GM12878 (cell line): ENCODE data around the gene LRP1B. TPM values are rescaled to one million over a fixed set of nuclear protein-coding genes. Genes with fewer than 3 reads are reported as not detected.

ENCODE experiments used
- ATAC-seq: fragments of 200-7000 bp; cut with Tn5 transposase; 3 replicates; pipeline ENCODE4 v1.9.1; 2020; ENCODE audit warnings: mild to moderate bottlenecking, moderate library complexity
- BruUV-seq: library from RNA; stranded (reverse); fragments of 400-500 nt; replicated peaks from 2 replicates; lab custom pipeline; 2021; lab: Mats Ljungman, UMichigan
- CTCF ChIA-PET: fragments of 300-600 bp; sonication (Branson Sonifier 250); formaldehyde crosslinking; extraction: SDS; loops from one replicate; lab custom pipeline; 2021; ENCODE audit warnings: inconsistent platforms; lab: Yijun Ruan, JAX
- POLR2A ChIA-PET: fragments of 350-600 bp; formaldehyde crosslinking; extraction: SDS; loops from one replicate; lab custom pipeline; 2021; ENCODE audit warnings: inconsistent platforms; lab: Charles Lee
- RAD21 ChIA-PET: fragments of 300-600 bp; sonication (Branson Sonifier 250); formaldehyde crosslinking; loops from one replicate; lab custom pipeline; 2023; ENCODE audit warnings: antibody characterized with exemption; ENCODE audit not compliant: unreplicated experiment; lab: Charles Lee
- SMC1A ChIA-PET: fragments of 300-600 bp; sonication (Branson Sonifier 250); formaldehyde crosslinking; loops from one replicate; lab custom pipeline; 2023; ENCODE audit not compliant: unreplicated experiment, uncharacterized antibody; lab: Charles Lee
- DNase-seq: peaks from one replicate; pipeline ENCODE4 v3.0.0-alpha.2; 2011; ENCODE audit warnings: low read depth, low spot score
- FAIRE-seq: peaks from 3 replicates; lab custom pipeline; 2011; peaks lifted over from hg19 to GRCh38; lab: Jason Lieb, UNC
- H2AFZ ChIP-seq: 2 replicates; pipeline ENCODE4 v1.6.0; 2011; ENCODE audit warnings: low read depth, low read length, control low read depth; ENCODE audit not compliant: control insufficient read depth
- H3K27ac ChIP-seq: 2 replicates; pipeline ENCODE4 v1.5.1; 2011; ENCODE audit warnings: control low read depth; ENCODE audit not compliant: control insufficient read depth, insufficient read depth
- H3K27me3 ChIP-seq, 2 experiments: replicated peaks in 1 of 2; 2 replicates each; pipeline versions ENCODE4 v1.6.0 to v1.6.1; 2011; ENCODE audit warnings: low read length in 1 of 2; ENCODE audit not compliant: control insufficient read depth in 2 of 2, insufficient read depth in 2 of 2
- H3K36me3 ChIP-seq, 2 experiments: 2 replicates each; pipeline ENCODE4 v1.5.1; 2011; ENCODE audit warnings: low read length in 1 of 2; ENCODE audit not compliant: control insufficient read depth in 2 of 2, insufficient read depth in 2 of 2
- H3K4me1 ChIP-seq: 2 replicates; pipeline ENCODE4 v1.6.1; 2011; ENCODE audit warnings: mild to moderate bottlenecking, low read length, moderate library complexity, mixed read lengths; ENCODE audit not compliant: control insufficient read depth, insufficient read depth
- H3K4me2 ChIP-seq: 2 replicates; pipeline ENCODE4 v1.6.0; 2011; ENCODE audit warnings: control low read depth; ENCODE audit not compliant: control insufficient read depth, insufficient read depth
- H3K4me3 ChIP-seq: fragments of 200-600 bp; sonication (generic); 2 replicates; pipeline ENCODE4 v1.5.1; 2016
- H3K79me2 ChIP-seq: 2 replicates; pipeline ENCODE4 v1.6.0; 2011; ENCODE audit warnings: low read length; ENCODE audit not compliant: control insufficient read depth, insufficient read depth
- H3K9ac ChIP-seq: 2 replicates; pipeline ENCODE4 v1.8.0; 2011; ENCODE audit warnings: low read length, control low read depth, mixed read lengths; ENCODE audit not compliant: control insufficient read depth, insufficient read depth
- H3K9me3 ChIP-seq: replicated peaks from 3 replicates; pipeline ENCODE4 v1.5.1; 2011; ENCODE audit warnings: mild to moderate bottlenecking, low read length; ENCODE audit not compliant: control insufficient read depth, insufficient read depth
- H4K20me1 ChIP-seq: 2 replicates; pipeline ENCODE4 v1.6.0; 2011; ENCODE audit not compliant: control insufficient read depth, insufficient read depth
- ASH2L ChIP-seq: fragments of 300-600, 200-600 bp; sonication (generic); IDR thresholded peaks from 2 replicates; pipeline ENCODE4 v1.6.1; 2017; ENCODE audit warnings: low read depth, mild to moderate bottlenecking, borderline replicate concordance
- BRCA1 ChIP-seq: IDR thresholded peaks from 2 replicates; pipeline ENCODE4 v1.6.1; 2011; ENCODE audit warnings: low read depth, low read length, improper control_type of control experiment
- CEBPB ChIP-seq, 2 experiments: fragments of 150-350 bp in 1 of 2; IDR thresholded peaks; 2 replicates each; pipeline ENCODE4 v1.6.1; 2012 to 2014; ENCODE audit warnings: low read depth in 2 of 2, low read length in 2 of 2, borderline replicate concordance in 1 of 2, inconsistent platforms in 1 of 2
- E4F1 ChIP-seq: fragments of 450-650 bp; IDR thresholded peaks from 2 replicates; pipeline ENCODE4 v1.6.1; 2018; ENCODE audit warnings: borderline replicate concordance, mild to moderate bottlenecking; ENCODE audit not compliant: partially characterized antibody
- EED ChIP-seq: sonication (generic); IDR thresholded peaks from 2 replicates; pipeline ENCODE4 v1.6.1; 2016; ENCODE audit warnings: antibody characterized with exemption, low read depth
- IRF4 ChIP-seq: IDR thresholded peaks from 2 replicates; pipeline ENCODE4 v1.6.1; 2011; ENCODE audit warnings: low read depth, low read length
- RAD21 ChIP-seq: IDR thresholded peaks from 2 replicates; pipeline ENCODE4 v1.6.1; 2011; ENCODE audit warnings: mild to moderate bottlenecking, low read depth, low read length, moderate library complexity; ENCODE audit not compliant: insufficient read depth
- RB1 ChIP-seq: fragments of 450-650 bp; formaldehyde crosslinking; IDR thresholded peaks from 2 replicates; pipeline ENCODE4 v1.6.1; 2017; ENCODE audit warnings: mild to moderate bottlenecking, borderline replicate concordance
- RCOR1 ChIP-seq: conservative IDR thresholded peaks from 2 replicates; pipeline ENCODE4 v1.6.1; 2012; ENCODE audit warnings: low read depth, low read length, improper control_type of control experiment
- REST ChIP-seq: IDR thresholded peaks from 2 replicates; pipeline ENCODE4 v1.6.1; 2012; ENCODE audit warnings: mild to moderate bottlenecking, low read depth, low read length
- SREBF1 ChIP-seq: IDR thresholded peaks from 2 replicates; pipeline ENCODE4 v1.6.1; 2012; ENCODE audit warnings: mild to moderate bottlenecking, low read length
- ZNF274 ChIP-seq: IDR thresholded peaks from one replicate; pipeline ENCODE4 v1.8.0; 2011; ENCODE audit not compliant: insufficient read length, insufficient read depth
- ZZZ3 ChIP-seq: IDR thresholded peaks from 2 replicates; pipeline ENCODE4 v1.6.1; 2011; ENCODE audit warnings: low read depth; ENCODE audit not compliant: control insufficient read depth, insufficient read length
- WGBS: methylation state at CpG from one replicate; pipeline ENCODE4 v1.1.6; 2016; ENCODE audit warnings: low lambda C conversion rate; ENCODE audit not compliant: insufficient replicate concordance, insufficient coverage; ENCODE audit errors: missing lambda C conversion rate; 5-methylcytosine and 5-hydroxymethylcytosine counted together
- in situ Hi-C: fragments of 300-500 bp; cut with MboI; formaldehyde crosslinking; loops from 9 replicates; pipeline ENCODE4 v1.14.3; 2018; ENCODE audit warnings: mixed read lengths
- intact Hi-C: fragments of 100-400 bp; cut with micrococcal nuclease; formaldehyde crosslinking; loops from one replicate; pipeline ENCODE4 v1.14.2; 2022; ENCODE audit not compliant: unreplicated experiment
- polyA plus RNA-seq, 11 experiments: library from polyadenylated mRNA; depleted of rRNA in 4 of 11; unstranded in 6 of 11; stranded (reverse) in 5 of 11; fragments of >200 nt; fragmentation: Nextera tagmentation in 4 of 11; fragmentation: Illumina TruSeq in 1 of 11; extraction: Ambion mirVana in 4 of 11; extraction: Trizol in 1 of 11; gene quantifications; 1 replicate in 1 of 11; 2 replicates in 10 of 11; pipeline versions ENCODE4 v1.2.1 to v1.2.3, GENCODE V29; 2011 to 2016; ENCODE audit warnings: inconsistent platforms in 2 of 11, missing spikeins in 2 of 11, low read depth in 1 of 11
- total RNA-seq, 4 experiments: library from RNA; depleted of rRNA in 3 of 4; stranded (reverse); fragments of >200 nt in 3 of 4; fragmentation: Illumina TruSeq in 1 of 4; extraction: Trizol in 1 of 4; gene quantifications; 2 replicates each; pipeline versions ENCODE4 v1.2.1 to v1.2.3, GENCODE V29; 2013 to 2021
- TF ChIP-seq, protein P1 (sequence below): IDR thresholded peaks from 2 replicates; pipeline ENCODE4 v1.6.1; 2011; ENCODE audit warnings: mild to moderate bottlenecking, low read depth, low read length, moderate library complexity; ENCODE audit not compliant: insufficient replicate concordance
- TF ChIP-seq, protein P2 (sequence below): IDR thresholded peaks from 2 replicates; pipeline ENCODE4 v1.6.1; 2011; ENCODE audit warnings: low read depth, low read length, improper control_type of control experiment, borderline replicate concordance

LRP1B gene
- total and polyA plus RNA-seq, 10 of the 15 experiments (the other 5 are each of a cell fraction or from before 2014, with no cell fraction given): under 0.01 to 0.06 (median 0.03) TPM; not detected in 5

DNA sequence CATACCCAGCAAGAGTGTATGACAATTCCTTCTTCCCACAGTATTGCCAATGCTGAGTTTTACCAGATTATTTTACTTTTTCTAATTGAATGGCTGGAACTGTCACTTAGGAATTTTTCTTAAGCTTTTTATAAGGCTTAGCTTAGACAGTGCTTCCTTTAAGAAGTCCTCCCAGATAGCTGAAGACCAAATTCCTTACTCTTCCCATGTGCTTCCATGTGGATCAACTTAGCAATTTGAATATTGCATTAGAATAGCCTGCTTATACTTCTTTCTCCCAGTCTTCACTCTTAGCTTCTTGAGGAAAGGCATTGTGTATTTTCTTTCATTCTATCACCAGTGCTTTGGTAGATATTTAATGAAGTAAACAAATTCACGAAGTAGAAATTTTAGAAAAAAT, 1144.4 kb downstream of the LRP1B start:
- H3K27me3 ChIP-seq: no peaks in the 10 kb centered on the region
- H4K20me1 ChIP-seq: no peaks in the 10 kb centered on the region
- no peaks in the 10 kb centered on the region for H3K4me1 ChIP-seq
- no peaks in the 10 kb centered on the region for H3K79me2 ChIP-seq
- WGBS: 0% methylated on average over 1 of the region's 1 CpG
- CTCF ChIA-PET: no interaction called here
- H3K4me2 ChIP-seq: no peak overlapping the region
- TF ChIP-seq ASH2L (no peak), ZNF274 (no peak), RAD21 (no peak), CEBPB (IDR thresholded peaks at IDR 0.05; ENCODE audit: borderline replicate concordance in 1 of 2, low read depth in 2 of 2, low read length in 2 of 2) (no peak), EED (no peak), SREBF1 (no peak), E4F1 (no peak), REST (no peak), ZZZ3 (no peak), IRF4 (no peak), BRCA1 (no peak), RCOR1 (no peak), RB1 (no peak)
- TF ChIP-seq, protein P1, sequence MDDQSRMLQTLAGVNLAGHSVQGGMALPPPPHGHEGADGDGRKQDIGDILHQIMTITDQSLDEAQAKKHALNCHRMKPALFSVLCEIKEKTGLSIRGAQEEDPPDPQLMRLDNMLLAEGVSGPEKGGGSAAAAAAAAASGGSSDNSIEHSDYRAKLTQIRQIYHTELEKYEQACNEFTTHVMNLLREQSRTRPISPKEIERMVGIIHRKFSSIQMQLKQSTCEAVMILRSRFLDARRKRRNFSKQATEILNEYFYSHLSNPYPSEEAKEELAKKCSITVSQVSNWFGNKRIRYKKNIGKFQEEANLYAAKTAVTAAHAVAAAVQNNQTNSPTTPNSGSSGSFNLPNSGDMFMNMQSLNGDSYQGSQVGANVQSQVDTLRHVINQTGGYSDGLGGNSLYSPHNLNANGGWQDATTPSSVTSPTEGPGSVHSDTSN: no peak
- TF ChIP-seq, protein P2, sequence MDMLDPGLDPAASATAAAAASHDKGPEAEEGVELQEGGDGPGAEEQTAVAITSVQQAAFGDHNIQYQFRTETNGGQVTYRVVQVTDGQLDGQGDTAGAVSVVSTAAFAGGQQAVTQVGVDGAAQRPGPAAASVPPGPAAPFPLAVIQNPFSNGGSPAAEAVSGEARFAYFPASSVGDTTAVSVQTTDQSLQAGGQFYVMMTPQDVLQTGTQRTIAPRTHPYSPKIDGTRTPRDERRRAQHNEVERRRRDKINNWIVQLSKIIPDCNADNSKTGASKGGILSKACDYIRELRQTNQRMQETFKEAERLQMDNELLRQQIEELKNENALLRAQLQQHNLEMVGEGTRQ: no peak
- TF ChIP-seq, all 136 proteins: peak for 0
- in situ Hi-C loops: no loop called here
- Histone ChIP-seq H3K27ac (no peak overlapping the region), H2AFZ (no peak overlapping the region), H3K36me3 (no peaks in the 10 kb centered on the region), H3K9ac (no peak overlapping the region), H3K4me3 (no peak overlapping the region), H3K9me3 (no peaks in the 10 kb centered on the region)
- BruUV-seq: no TSS peak
- SMC1A ChIA-PET: no interaction called here
- POLR2A ChIA-PET: no interaction called here
- ATAC-seq (no peak), FAIRE-seq (no peak), DNase-seq (no peak)
- intact Hi-C loops: no loop called here
- RAD21 ChIA-PET: no interaction called here
